GM12891 (cell line): ENCODE data around the gene NCF2.

Experiments
- POLR2A ChIP-seq: IDR thresholded peaks from 2 replicates; pipeline ENCODE4 v1.6.1; 2011; ENCODE audit warnings: low read depth, low read length, control low read depth
- POLR2AphosphoS5 ChIP-seq: IDR thresholded peaks from 2 replicates; pipeline ENCODE4 v1.6.1; 2011; ENCODE audit warnings: low read depth, low read length, control low read depth

GRCh38 chr1:183632964-183633363 is 42.7 kb upstream of the NCF2 start:
- TF ChIP-seq POLR2A, result no peak
- no peak for TF ChIP-seq POLR2AphosphoS5
